ENCODE results near the gene CCDC27.

The CCDC27 gene

DNA sequence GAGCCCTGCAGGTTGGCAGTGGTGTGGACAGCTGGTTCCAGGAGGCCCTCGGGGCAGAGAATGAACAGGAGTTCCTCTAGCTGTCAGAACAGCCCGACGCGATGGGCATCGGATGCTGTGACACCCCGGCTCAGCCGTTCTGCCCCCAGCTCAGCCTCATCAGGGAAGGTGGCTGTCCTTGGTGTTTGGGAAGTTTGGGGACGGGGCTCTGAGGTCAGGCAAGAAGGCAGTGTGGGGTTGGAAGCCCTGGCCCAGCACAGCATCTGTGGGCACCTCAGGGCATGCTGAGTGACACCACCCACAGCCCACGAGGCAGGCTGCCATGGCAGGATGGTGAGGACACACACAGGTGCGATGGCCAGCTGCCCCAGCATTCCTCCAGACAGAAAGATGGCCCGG is 40.9 kb upstream of the CCDC27 start:
- H3K27me3 ChIP-seq (ENCODE audit: control insufficient read depth, insufficient read depth, low read length): peaks cover 41% of the 10 kb centered on the region; the same call in 1 of the 2 replicates
- no peak overlapping the region for H3K4me3 ChIP-seq (ENCODE audit: low read depth, low read length)
- no peaks in the 10 kb centered on the region for H3K9me3 ChIP-seq (ENCODE audit: control insufficient read depth, insufficient read depth, low read depth, low read length)
- no peak overlapping the region for H3K27ac ChIP-seq (ENCODE audit: low read depth, low read length)
- H3K4me1 ChIP-seq (ENCODE audit: control insufficient read depth, insufficient read depth, low read length): peaks cover 23% of the 10 kb centered on the region
- no peaks in the 10 kb centered on the region for H3K36me3 ChIP-seq (ENCODE audit: control insufficient read depth, insufficient read depth, low read length)
- H3K9ac ChIP-seq (ENCODE audit: low read length): no peak overlapping the region

DNA sequence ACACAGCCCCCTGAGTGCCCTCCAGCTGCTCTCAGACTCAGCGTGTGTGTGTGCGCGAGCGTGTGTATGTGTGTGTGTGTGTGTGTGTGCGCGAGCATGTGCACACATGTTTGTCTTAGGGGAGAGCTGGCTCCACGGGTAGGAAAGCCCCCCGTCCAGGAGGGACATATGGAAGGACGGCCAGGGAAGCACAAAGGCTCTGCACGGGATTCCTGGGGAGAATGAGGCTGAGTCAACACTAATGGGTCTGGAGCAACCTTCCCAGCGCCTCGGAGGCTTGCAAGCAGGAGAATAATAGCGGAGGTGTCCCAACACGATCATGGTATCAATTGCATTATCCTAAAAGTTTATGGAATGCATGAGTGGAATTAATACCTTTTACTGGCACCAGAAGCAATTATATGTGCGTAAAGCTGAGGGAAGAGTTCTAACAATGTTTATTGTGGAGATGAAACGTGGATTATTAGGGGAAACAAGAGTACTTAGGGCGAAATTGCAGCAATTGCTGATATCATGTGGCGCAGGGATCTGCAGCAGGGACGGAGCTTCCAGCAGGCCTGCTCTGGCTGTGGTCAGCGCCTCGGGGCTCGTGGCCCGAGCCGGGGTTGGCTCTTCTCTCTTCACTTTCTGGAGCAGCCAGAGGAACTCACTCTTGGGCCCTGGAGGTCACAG is 40.3 kb upstream of the CCDC27 start:
- H3K4me3 ChIP-seq (ENCODE audit: low read depth, low read length): no peak overlapping the region
- H3K9ac ChIP-seq (ENCODE audit: low read length): no peak overlapping the region
- no peaks in the 10 kb centered on the region for H3K9me3 ChIP-seq (ENCODE audit: control insufficient read depth, insufficient read depth, low read depth, low read length)
- H3K27me3 ChIP-seq (ENCODE audit: control insufficient read depth, insufficient read depth, low read length): peaks cover 41% of the 10 kb centered on the region; the same call in 1 of the 2 replicates
- no peak overlapping the region for H3K27ac ChIP-seq (ENCODE audit: low read depth, low read length)
- no peaks in the 10 kb centered on the region for H3K36me3 ChIP-seq (ENCODE audit: control insufficient read depth, insufficient read depth, low read length)
- H3K4me1 ChIP-seq (ENCODE audit: control insufficient read depth, insufficient read depth, low read length): peaks cover 22% of the 10 kb centered on the region

DNA sequence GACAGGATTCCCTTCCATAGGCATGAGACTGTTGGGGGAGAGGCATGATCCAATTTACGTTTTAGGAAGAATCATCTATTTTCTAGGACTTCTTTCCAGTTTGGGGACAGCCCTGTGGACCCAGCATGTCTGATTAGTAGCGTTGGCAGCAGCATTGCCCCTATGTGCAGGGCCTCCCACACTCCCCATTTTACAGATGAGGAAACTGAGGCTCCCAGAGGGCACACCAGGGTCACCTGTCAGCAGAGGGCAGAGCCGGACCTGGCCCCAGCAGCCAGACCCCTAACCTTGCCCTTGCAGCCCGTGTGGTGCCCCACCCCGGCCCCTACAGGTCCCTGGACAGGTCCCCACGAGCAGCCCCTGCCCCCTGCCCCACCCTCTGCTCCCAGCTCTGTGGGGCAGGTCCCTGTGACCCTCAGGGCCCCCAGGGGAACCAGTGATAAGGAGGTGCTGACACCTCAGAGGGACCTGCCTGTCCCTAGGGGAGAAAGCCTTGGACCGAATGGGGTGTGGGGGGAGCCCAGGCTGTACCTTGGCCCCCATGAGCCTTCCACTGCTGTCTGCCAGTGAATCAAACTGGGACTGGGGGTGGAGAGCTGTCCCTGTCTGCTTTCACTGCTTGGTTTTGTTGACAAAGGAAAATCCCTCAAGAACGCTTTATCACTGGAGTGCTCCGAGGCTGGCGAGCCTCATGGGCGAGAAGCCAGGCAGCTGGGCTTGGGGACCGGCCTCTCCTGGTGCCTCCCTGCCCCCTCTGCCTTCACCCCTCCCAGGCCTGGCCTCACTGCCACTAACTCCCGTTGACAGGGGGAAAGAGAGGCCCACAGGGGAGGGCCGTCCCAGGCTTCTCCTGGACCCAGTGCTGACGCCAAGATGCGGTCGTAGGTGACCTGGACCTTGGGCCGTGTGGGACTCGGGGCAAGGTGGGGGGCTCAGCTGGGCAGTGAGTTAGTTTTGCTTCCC is 39.4 kb upstream of the CCDC27 start:
- Histone ChIP-seq H3K27ac (ENCODE audit: low read depth, low read length) (no peak overlapping the region), H3K9ac (ENCODE audit: low read length) (no peak overlapping the region), H3K4me1 (ENCODE audit: control insufficient read depth, insufficient read depth, low read length) (peaks cover 19% of the 10 kb centered on the region), H3K27me3 (ENCODE audit: control insufficient read depth, insufficient read depth, low read length) (peaks cover 43% of the 10 kb centered on the region; the same call in 1 of the 2 replicates), H3K4me3 (ENCODE audit: low read depth, low read length) (no peak overlapping the region), H3K36me3 (ENCODE audit: control insufficient read depth, insufficient read depth, low read length) (no peaks in the 10 kb centered on the region), H3K9me3 (ENCODE audit: control insufficient read depth, insufficient read depth, low read depth, low read length) (no peaks in the 10 kb centered on the region)

DNA sequence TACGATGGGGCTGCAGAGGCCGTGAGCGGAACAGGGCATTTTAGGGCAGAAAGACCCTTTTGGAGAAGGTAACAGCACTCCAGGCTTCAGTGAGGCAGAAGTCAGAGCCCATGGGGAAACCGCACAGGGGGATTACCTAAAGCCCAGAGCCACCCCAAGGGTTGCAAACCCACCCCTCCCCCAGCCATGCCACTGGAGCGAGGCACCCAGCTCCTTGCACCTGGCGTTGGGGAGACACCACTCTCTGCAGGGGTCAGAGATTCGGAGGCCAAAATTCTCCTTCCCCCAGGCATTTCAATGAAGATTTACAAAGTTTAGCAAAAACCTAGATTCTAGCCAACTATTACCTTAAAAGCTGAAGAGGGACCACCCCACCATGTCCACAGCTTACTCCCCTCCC is 38.4 kb upstream of the CCDC27 start:
- Histone ChIP-seq H3K36me3 (ENCODE audit: control insufficient read depth, insufficient read depth, low read length) (no peaks in the 10 kb centered on the region), H3K4me3 (ENCODE audit: low read depth, low read length) (no peak overlapping the region), H3K27ac (ENCODE audit: low read depth, low read length) (no peak overlapping the region), H3K9me3 (ENCODE audit: control insufficient read depth, insufficient read depth, low read depth, low read length) (no peaks in the 10 kb centered on the region), H3K4me1 (ENCODE audit: control insufficient read depth, insufficient read depth, low read length) (peaks cover 12% of the 10 kb centered on the region), H3K9ac (ENCODE audit: low read length) (no peak overlapping the region), H3K27me3 (ENCODE audit: control insufficient read depth, insufficient read depth, low read length) (peaks cover 33% of the 10 kb centered on the region; the same call in 1 of the 2 replicates)

DNA sequence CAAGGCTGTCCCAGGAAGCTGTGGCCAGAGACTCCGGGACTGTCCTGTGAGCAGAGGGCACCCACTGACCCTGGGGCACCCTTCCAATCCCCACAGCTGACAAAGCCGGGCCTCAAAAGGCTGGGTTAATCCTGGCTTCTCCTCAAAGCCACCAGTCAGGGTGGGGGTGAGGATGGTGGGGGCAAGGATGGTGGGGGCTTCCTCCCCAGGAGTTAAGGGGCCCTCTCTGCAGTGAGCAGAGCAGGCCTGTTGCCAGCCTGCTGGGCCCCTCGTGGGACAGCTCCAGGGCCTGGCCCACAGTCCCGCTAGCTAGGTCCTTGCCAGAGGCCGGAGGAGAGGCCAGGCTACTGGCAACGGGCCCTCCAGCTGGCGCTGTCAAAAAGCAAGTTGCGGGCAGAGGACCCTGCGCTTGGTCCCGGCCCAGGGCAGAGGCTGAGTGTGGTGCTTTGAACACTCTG is 37.9 kb upstream of the CCDC27 start:
- Histone ChIP-seq H3K9me3 (ENCODE audit: control insufficient read depth, insufficient read depth, low read depth, low read length) (no peaks in the 10 kb centered on the region), H3K27ac (ENCODE audit: low read depth, low read length) (no peak overlapping the region), H3K36me3 (ENCODE audit: control insufficient read depth, insufficient read depth, low read length) (no peaks in the 10 kb centered on the region), H3K4me1 (ENCODE audit: control insufficient read depth, insufficient read depth, low read length) (peaks cover 10% of the 10 kb centered on the region), H3K9ac (ENCODE audit: low read length) (no peak overlapping the region), H3K27me3 (ENCODE audit: control insufficient read depth, insufficient read depth, low read length) (peaks cover 30% of the 10 kb centered on the region; the same call in 1 of the 2 replicates), H3K4me3 (ENCODE audit: low read depth, low read length) (no peak overlapping the region)

DNA sequence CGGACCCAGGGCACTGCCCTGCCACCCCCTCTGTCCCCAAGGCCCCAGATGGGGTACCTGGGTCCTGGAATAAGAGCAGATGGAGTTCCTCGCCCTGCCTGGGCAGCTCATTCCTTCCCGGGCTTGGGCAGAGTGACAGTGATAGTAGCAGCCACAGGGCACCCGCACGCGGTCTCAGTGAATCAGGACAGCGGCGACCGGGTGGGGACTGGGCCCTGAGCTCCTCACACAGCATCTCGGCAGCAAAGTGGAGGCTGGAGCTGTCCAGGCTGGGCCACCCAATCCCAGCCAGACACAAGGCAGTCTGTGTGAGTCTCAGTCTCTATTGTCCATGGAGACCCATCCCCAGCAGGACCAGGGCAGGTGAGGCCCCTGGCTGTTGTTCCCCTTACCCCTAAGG is 37.4 kb upstream of the CCDC27 start:
- no peak overlapping the region for H3K4me3 ChIP-seq (ENCODE audit: low read depth, low read length)
- H3K27me3 ChIP-seq (ENCODE audit: control insufficient read depth, insufficient read depth, low read length): peaks cover 25% of the 10 kb centered on the region; the same call in 1 of the 2 replicates
- H3K4me1 ChIP-seq (ENCODE audit: control insufficient read depth, insufficient read depth, low read length): peaks cover 9% of the 10 kb centered on the region
- no peaks in the 10 kb centered on the region for H3K9me3 ChIP-seq (ENCODE audit: control insufficient read depth, insufficient read depth, low read depth, low read length)
- no peaks in the 10 kb centered on the region for H3K36me3 ChIP-seq (ENCODE audit: control insufficient read depth, insufficient read depth, low read length)
- H3K9ac ChIP-seq (ENCODE audit: low read length): no peak overlapping the region
- H3K27ac ChIP-seq (ENCODE audit: low read depth, low read length): no peak overlapping the region

DNA sequence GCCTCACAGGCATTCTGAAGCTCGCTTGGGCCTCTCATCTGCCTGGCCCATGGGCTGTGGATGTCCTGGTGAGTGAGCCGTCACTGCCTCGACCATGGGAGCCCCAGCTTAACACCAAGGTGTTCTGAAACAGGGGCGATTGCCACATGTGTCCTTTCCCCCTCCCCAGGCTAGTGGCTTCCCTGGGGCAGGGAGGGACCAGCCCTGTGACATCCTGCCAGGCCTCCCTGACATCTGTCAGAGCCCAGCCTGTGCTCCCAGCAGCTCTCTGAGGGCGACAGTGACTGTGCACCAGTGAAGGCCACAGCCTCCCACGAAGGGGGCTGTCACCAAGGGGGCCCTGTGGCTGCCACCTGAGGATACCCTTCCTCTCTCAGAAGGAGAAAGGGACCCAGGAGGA is 35.9 kb upstream of the CCDC27 start:
- H3K9ac ChIP-seq (ENCODE audit: low read length): no peak overlapping the region
- H3K4me1 ChIP-seq (ENCODE audit: control insufficient read depth, insufficient read depth, low read length): peaks cover 13% of the 10 kb centered on the region
- H3K27ac ChIP-seq (ENCODE audit: low read depth, low read length): no peak overlapping the region
- H3K4me3 ChIP-seq (ENCODE audit: low read depth, low read length): no peak overlapping the region
- no peaks in the 10 kb centered on the region for H3K9me3 ChIP-seq (ENCODE audit: control insufficient read depth, insufficient read depth, low read depth, low read length)
- H3K27me3 ChIP-seq (ENCODE audit: control insufficient read depth, insufficient read depth, low read length): peaks cover 16% of the 10 kb centered on the region; the same call in 1 of the 2 replicates
- H3K36me3 ChIP-seq (ENCODE audit: control insufficient read depth, insufficient read depth, low read length): no peaks in the 10 kb centered on the region

DNA sequence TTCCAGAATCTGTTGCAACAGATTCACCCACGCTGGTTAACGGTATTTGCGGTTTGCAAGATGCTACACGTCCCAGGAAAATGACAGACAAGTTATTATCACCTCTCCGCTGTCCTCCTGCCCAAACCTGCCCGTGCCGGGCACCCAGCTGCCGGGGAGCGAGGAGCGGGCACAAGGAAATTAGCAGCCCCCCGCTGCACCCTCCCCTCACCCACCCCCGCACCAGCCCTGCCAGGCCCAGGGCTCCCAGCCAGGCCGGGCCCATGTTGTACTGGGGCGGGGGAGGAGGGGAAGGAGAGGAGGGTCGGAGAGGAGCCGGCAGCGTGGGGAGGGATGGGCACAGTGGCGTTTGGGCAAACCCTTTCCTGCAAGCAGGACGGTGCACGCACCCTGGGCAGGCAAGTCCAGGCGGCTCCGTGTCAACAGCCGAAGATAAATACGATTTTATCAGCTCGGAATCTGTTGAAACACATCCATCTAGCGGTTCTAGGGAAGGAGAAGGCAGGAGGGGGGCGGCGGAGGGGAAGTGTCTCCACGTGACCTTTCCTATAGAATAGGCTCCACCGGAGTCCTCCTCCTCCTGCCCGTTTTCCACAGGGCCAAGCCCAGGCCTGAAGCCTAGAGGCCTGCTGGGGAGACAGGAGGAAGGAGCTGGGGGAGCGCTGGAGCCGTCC is 35.1 kb upstream of the CCDC27 start:
- H3K27ac ChIP-seq (ENCODE audit: low read depth, low read length): no peak overlapping the region
- no peaks in the 10 kb centered on the region for H3K9me3 ChIP-seq (ENCODE audit: control insufficient read depth, insufficient read depth, low read depth, low read length)
- peaks cover 8% of the 10 kb centered on the region; the same call in 1 of the 2 replicates for H3K27me3 ChIP-seq (ENCODE audit: control insufficient read depth, insufficient read depth, low read length)
- no peak overlapping the region for H3K4me3 ChIP-seq (ENCODE audit: low read depth, low read length)
- H3K9ac ChIP-seq (ENCODE audit: low read length): no peak overlapping the region
- no peaks in the 10 kb centered on the region for H3K36me3 ChIP-seq (ENCODE audit: control insufficient read depth, insufficient read depth, low read length)
- peaks cover 11% of the 10 kb centered on the region for H3K4me1 ChIP-seq (ENCODE audit: control insufficient read depth, insufficient read depth, low read length)

DNA sequence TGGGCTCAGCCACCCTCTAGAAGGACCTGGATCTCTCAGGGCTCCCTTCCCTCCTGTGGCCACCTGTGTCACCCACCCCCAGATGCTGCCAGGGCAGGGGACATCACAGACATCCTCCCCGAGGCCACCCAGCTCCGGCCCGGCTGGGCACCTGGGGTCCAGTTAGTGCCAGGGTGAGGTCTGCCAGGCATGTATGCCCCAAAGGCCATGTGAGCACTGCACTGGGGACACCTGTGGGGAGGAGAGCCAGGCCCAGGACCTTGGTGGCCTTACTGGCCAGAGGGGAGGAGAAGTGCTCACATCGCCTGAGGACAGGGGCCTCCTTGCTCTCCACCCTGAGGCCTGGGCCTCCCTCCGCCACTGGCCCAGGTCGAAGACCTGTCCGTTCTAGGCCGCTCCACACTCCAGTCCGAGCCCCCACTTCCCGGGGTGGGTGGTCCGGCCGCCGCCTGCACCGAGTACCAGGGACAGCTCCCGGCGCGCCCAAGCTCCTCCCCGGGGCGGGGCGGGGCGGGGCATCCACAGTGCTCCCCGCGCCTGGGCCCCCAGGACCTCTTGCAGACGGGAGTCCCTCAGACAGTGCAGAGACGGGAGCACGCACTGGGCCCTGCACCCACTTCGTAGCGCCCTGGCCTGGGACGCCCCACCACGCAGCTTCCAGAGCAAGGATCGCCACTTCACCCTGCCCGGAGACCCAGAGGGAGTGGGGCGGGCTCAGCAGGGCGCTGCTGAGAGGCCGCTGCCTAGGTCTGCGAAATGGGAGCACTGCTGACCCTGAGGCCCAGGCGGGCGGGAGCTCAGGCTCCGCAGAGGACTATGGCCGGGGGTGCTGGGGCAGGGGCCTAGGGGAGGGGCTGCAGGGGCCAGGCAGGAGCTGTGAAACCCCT is 34.3 kb upstream of the CCDC27 start:
- peak overlapping the region; percentile 61 for H3K4me3 ChIP-seq (ENCODE audit: low read depth, low read length)
- H3K27me3 ChIP-seq (ENCODE audit: control insufficient read depth, insufficient read depth, low read length): peaks cover 6% of the 10 kb centered on the region; the same call in 1 of the 2 replicates
- no peaks in the 10 kb centered on the region for H3K36me3 ChIP-seq (ENCODE audit: control insufficient read depth, insufficient read depth, low read length)
- no peak overlapping the region for H3K27ac ChIP-seq (ENCODE audit: low read depth, low read length)
- H3K9me3 ChIP-seq (ENCODE audit: control insufficient read depth, insufficient read depth, low read depth, low read length): no peaks in the 10 kb centered on the region
- peaks cover 11% of the 10 kb centered on the region for H3K4me1 ChIP-seq (ENCODE audit: control insufficient read depth, insufficient read depth, low read length)
- H3K9ac ChIP-seq (ENCODE audit: low read length): no peak overlapping the region

DNA sequence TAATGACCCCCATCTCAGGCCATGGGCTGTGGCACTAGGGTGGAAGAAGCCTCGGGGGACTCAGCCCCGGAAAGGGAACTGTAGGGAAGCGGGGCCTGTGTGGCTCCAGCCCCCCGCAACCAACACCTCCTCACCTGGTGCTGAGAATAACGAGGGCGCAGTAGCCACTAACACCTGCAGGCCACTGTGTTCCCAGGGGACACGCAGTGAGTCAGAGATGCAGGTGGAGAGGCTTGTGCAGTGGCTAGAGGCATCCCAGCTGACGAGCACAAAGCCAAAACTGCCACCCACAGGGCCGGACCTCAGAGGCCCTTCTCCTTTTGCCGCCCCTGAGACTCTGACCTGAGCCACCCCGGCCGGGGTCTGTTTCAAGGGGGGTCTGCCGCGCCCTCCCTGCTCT is 33.5 kb upstream of the CCDC27 start:
- peaks cover 11% of the 10 kb centered on the region for H3K4me1 ChIP-seq (ENCODE audit: control insufficient read depth, insufficient read depth, low read length)
- H3K4me3 ChIP-seq (ENCODE audit: low read depth, low read length): no peak overlapping the region
- no peaks in the 10 kb centered on the region for H3K36me3 ChIP-seq (ENCODE audit: control insufficient read depth, insufficient read depth, low read length)
- H3K27me3 ChIP-seq (ENCODE audit: control insufficient read depth, insufficient read depth, low read length): peaks cover 6% of the 10 kb centered on the region; the same call in 1 of the 2 replicates
- H3K9ac ChIP-seq (ENCODE audit: low read length): no peak overlapping the region
- no peak overlapping the region for H3K27ac ChIP-seq (ENCODE audit: low read depth, low read length)
- H3K9me3 ChIP-seq (ENCODE audit: control insufficient read depth, insufficient read depth, low read depth, low read length): no peaks in the 10 kb centered on the region
